SK-N-SH treated with all-trans-retinoic acid at 6 μM for 48 hours (cell line): Measurements from ENCODE around the gene MEF2C.

Source experiments
- ZFP3 ChIP-seq: fragments of 250-450 bp; sonication (Bioruptor Pico); IDR thresholded peaks from 2 replicates; pipeline ENCODE4 v1.5.0; 2020; ENCODE audit warnings: mild to moderate bottlenecking, moderate library complexity
- TF ChIP-seq, protein P1 (sequence below): fragments of 250-450 bp; sonication (Bioruptor Pico); IDR thresholded peaks from 2 replicates; pipeline ENCODE4 v1.8.0; 2020; ENCODE audit warnings: mild to moderate bottlenecking, moderate library complexity, borderline replicate concordance

DNA sequence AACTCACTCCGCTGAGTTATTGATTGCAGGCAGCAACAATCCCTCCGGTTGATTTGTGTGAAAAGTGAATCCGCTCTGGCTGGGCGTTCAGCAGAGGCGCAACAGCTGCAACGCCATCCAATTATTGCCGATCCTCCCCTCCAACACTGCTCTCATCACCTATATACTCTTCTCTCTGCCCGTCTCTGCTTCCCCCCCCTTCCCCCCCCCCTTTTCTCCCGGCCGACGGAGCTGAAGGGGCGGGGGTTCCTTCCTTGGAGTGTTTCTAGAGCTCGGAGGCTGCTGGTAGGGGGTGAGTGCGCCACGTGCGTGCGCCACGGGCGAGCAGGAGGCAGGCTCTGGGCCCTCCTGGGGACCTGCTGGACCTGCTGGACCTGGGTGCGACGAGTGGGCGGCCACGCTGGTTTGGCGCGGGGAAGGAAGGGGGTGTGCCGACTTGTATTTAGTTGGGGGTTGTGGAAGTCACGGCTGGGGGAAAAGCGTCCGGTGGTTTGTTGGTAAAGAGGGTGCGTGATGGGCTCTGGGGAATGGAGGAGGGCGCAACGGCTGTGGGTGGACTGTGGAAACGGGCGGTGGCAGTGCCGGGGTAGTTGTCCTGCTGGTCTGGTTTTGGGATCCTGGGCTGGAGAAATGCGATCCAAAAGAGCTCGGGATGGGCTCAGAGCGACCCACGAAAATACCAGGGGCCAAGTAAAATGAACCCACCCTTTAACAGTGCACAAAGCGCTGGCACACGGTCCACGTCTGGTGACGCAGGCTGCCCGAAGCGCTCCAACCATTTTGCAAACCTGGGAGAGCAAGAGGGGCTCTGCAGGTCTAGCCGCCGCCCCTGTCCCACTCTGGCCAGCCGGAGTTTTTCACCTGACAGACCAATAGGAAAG lies 6.4 kb upstream of the MEF2C start:
- TF ChIP-seq, protein P1, sequence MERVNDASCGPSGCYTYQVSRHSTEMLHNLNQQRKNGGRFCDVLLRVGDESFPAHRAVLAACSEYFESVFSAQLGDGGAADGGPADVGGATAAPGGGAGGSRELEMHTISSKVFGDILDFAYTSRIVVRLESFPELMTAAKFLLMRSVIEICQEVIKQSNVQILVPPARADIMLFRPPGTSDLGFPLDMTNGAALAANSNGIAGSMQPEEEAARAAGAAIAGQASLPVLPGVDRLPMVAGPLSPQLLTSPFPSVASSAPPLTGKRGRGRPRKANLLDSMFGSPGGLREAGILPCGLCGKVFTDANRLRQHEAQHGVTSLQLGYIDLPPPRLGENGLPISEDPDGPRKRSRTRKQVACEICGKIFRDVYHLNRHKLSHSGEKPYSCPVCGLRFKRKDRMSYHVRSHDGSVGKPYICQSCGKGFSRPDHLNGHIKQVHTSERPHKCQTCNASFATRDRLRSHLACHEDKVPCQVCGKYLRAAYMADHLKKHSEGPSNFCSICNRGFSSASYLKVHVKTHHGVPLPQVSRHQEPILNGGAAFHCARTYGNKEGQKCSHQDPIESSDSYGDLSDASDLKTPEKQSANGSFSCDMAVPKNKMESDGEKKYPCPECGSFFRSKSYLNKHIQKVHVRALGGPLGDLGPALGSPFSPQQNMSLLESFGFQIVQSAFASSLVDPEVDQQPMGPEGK = 0 out of 2 replicates have a peak, but pooled peaks have one; percentile 19
- TF ChIP-seq ZFP3 (CRISPR knock-in tag) = no peak
